K562 (cell line): ENCODE data around the gene SH3BGRL3. TPM values are rescaled to one million over a fixed set of nuclear protein-coding genes. Genes with fewer than 3 reads are reported as not detected.

Source experiments
- CBFA2T3 ChIP-seq: fragments of 450-650 bp; IDR thresholded peaks from 2 replicates; pipeline ENCODE4 v1.6.1; 2017
- DPF2 ChIP-seq: fragments of 450-650 bp; IDR thresholded peaks from 2 replicates; pipeline ENCODE4 v1.6.1; 2016
- EHMT2 ChIP-seq: fragments of 450-650 bp; IDR thresholded peaks from 2 replicates; pipeline ENCODE4 v1.6.1; 2018; ENCODE audit warnings: antibody characterized with exemption
- FUS ChIP-seq: fragments of 200-400 bp; formaldehyde crosslinking; optimal IDR thresholded peaks from 2 replicates; pipeline ENCODE3; 2017; ENCODE audit warnings: low read depth, low read length
- MTA2 ChIP-seq: fragments of 450-650 bp; IDR thresholded peaks from 2 replicates; pipeline ENCODE4 v1.6.1; 2016; ENCODE audit warnings: low read depth
- POLR2A ChIP-seq: fragments of 450-650 bp; conservative IDR thresholded peaks from 2 replicates; pipeline ENCODE4 v1.6.1; 2016
- REST ChIP-seq, 2 experiments: fragments of 450-650 bp; formaldehyde crosslinking in 1 of 2; IDR thresholded peaks; 2 replicates each; pipeline versions ENCODE4 v1.4.0 to v1.6.1; 2014 to 2020; ENCODE audit warnings: mild to moderate bottlenecking in 2 of 2, borderline replicate concordance in 1 of 2, low read depth in 1 of 2
- SPI1 ChIP-seq: IDR thresholded peaks from 2 replicates; pipeline ENCODE4 v1.6.1; 2011; ENCODE audit warnings: low read depth, low read length, control low read depth, borderline replicate concordance
- SREBF2 ChIP-seq: sonication (generic); formaldehyde crosslinking; IDR thresholded peaks from 2 replicates; pipeline ENCODE4 v1.4.0; 2020; ENCODE audit warnings: mild to moderate bottlenecking, missing genetic modification reagents
- ZBTB49 ChIP-seq: sonication (generic); formaldehyde crosslinking; IDR thresholded peaks from 2 replicates; pipeline ENCODE4 v1.8.0; 2022; ENCODE audit warnings: missing genetic modification reagents, mild to moderate bottlenecking, borderline replicate concordance
- polyA plus RNA-seq, 8 experiments: library from polyadenylated mRNA; depleted of rRNA in 4 of 8; stranded (reverse) in 5 of 8; unstranded in 3 of 8; fragments of >200 nt; fragmentation: Nextera tagmentation in 2 of 8; fragmentation: Illumina TruSeq in 1 of 8; extraction: Ambion mirVana in 2 of 8; extraction: Trizol in 1 of 8; gene quantifications; 2 replicates each; pipeline versions ENCODE4 v1.2.1 to v1.2.3, GENCODE V29; 2011 to 2014; ENCODE audit warnings: inconsistent platforms in 1 of 8, missing spikeins in 1 of 8
- total RNA-seq, 7 experiments: library from RNA; depleted of rRNA in 6 of 7; stranded (reverse); fragments of >200 nt in 6 of 7; fragmentation: Illumina TruSeq in 2 of 7; extraction: Trizol in 2 of 7; gene quantifications; 2 replicates each; pipeline versions ENCODE4 v1.2.1 to v1.2.3, GENCODE V29; 2011 to 2021; ENCODE audit warnings: low replicate concordance in 1 of 7
- TF ChIP-seq, protein P1 (sequence below): fragments of 150-350 bp; IDR thresholded peaks from 2 replicates; pipeline ENCODE4 v1.6.1; 2014; ENCODE audit warnings: low read depth, mild to moderate bottlenecking, low read length, borderline replicate concordance
- TF ChIP-seq, protein P2 (sequence below): fragments of 450-650 bp; IDR thresholded peaks from 2 replicates; pipeline ENCODE4 v1.6.1; 2014; ENCODE audit warnings: low read depth, mild to moderate bottlenecking, moderate library complexity, borderline replicate concordance

The SH3BGRL3 gene
- total and polyA plus RNA-seq, 9 of the 15 experiments (the other 6 are each of a cell fraction or from before 2014, with no cell fraction given), result 30.3 to 140 (median 54.2) TPM

- TF ChIP-seq ZBTB49 (CRISPR knock-in tag) (no peak), CBFA2T3 (peak; percentile 3; the same call in 1 of the 2 replicates), EHMT2 (no peak), POLR2A (peak; percentile 52), MTA2 (peak; percentile 7; the same call in 1 of the 2 replicates), SREBF2 (CRISPR knock-in tag) (no peak), FUS (no peak), SPI1 (peak; percentile 37; the same call in 1 of the 2 replicates), REST (IDR thresholded peaks at IDR 0.05; ENCODE audit: borderline replicate concordance) (no peak), REST (CRISPR knock-in tag; IDR thresholded peaks at IDR 0.05; ENCODE audit: low read depth) (no peak), DPF2 (peak; percentile 84)
- TF ChIP-seq, protein P1, sequence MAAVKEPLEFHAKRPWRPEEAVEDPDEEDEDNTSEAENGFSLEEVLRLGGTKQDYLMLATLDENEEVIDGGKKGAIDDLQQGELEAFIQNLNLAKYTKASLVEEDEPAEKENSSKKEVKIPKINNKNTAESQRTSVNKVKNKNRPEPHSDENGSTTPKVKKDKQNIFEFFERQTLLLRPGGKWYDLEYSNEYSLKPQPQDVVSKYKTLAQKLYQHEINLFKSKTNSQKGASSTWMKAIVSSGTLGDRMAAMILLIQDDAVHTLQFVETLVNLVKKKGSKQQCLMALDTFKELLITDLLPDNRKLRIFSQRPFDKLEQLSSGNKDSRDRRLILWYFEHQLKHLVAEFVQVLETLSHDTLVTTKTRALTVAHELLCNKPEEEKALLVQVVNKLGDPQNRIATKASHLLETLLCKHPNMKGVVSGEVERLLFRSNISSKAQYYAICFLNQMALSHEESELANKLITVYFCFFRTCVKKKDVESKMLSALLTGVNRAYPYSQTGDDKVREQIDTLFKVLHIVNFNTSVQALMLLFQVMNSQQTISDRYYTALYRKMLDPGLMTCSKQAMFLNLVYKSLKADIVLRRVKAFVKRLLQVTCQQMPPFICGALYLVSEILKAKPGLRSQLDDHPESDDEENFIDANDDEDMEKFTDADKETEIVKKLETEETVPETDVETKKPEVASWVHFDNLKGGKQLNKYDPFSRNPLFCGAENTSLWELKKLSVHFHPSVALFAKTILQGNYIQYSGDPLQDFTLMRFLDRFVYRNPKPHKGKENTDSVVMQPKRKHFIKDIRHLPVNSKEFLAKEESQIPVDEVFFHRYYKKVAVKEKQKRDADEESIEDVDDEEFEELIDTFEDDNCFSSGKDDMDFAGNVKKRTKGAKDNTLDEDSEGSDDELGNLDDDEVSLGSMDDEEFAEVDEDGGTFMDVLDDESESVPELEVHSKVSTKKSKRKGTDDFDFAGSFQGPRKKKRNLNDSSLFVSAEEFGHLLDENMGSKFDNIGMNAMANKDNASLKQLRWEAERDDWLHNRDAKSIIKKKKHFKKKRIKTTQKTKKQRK, result no peak
- TF ChIP-seq, protein P2, sequence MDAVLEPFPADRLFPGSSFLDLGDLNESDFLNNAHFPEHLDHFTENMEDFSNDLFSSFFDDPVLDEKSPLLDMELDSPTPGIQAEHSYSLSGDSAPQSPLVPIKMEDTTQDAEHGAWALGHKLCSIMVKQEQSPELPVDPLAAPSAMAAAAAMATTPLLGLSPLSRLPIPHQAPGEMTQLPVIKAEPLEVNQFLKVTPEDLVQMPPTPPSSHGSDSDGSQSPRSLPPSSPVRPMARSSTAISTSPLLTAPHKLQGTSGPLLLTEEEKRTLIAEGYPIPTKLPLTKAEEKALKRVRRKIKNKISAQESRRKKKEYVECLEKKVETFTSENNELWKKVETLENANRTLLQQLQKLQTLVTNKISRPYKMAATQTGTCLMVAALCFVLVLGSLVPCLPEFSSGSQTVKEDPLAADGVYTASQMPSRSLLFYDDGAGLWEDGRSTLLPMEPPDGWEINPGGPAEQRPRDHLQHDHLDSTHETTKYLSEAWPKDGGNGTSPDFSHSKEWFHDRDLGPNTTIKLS, result peak; percentile 23; the same call in 1 of the 2 replicates
Observed at GRCh38 chr1:26317612-26318337, 37.9 kb downstream of the SH3BGRL3 start, which contains the start of gene CD52 (continued).
